NCI-H1930 (cell line): ENCODE data around the gene ATP8A2.

ENCODE experiments used
- DNase-seq, 2 experiments: peaks; one replicate each; lab custom pipeline; 2025; lab: John Stamatoyannopoulos, UW

ATP8A2 gene

DNA sequence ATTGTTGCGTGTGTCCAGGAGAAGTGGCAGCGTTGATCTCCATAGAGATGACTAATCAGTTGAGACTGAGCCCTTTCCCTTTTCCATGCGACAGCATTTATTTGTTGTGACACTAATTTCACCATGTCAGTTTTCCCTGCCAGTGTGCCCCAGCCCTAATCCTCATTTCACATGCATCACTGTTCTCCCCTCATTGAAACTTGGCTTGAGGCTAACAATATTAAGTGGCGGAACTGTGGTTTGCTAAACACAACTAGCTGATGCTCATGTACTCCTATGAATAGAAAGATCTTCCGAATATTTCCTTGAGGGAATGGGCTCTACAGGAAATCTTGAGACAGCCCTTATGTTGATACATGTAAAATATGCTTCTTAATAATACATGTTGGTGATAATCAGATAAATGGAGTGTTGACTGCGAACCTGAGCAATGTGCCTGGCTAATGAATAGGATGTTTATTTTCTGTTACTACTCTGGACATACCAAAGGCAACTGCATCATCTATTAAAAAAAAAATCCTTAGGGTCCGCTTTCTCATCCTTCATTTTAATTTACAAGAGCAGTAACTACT lies 258.6 kb downstream of the ATP8A2 start:
- no peak for DNase-seq

DNA sequence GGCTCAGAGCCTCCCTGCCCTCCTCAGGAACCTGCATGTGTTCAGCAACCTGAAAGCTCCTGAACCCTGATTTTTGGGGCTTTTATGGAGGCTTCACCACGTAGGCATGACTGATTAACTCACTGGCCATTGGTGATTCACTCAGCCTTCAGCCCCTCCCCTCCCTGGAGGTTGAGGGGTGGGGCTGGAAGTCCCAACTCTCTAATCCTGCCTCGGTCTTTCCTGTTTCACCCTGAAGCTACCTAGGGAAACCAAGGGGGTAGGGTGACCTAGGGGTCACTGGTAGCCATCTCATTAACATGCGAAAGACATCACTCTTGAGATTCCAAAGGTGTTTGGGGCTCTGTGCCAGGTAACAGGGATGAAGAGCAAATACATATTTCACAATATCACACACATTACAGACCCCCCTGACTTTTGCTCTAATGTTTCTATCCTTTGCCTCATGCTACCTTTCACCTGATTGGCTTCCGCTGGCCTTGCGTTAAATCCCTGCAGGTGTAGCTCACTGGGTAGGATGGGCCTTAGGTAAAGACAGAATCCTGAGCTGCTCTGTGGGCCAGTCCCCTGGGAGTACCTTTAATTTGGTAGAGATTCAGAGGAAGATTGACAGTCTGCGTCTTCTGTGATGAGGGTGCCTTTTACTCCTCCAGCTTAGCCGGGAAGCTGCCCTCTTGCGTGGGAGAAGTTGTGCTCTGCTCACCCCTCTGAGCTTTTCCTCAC lies 260.6 kb downstream of the ATP8A2 start:
- DNase-seq = no peak

DNA sequence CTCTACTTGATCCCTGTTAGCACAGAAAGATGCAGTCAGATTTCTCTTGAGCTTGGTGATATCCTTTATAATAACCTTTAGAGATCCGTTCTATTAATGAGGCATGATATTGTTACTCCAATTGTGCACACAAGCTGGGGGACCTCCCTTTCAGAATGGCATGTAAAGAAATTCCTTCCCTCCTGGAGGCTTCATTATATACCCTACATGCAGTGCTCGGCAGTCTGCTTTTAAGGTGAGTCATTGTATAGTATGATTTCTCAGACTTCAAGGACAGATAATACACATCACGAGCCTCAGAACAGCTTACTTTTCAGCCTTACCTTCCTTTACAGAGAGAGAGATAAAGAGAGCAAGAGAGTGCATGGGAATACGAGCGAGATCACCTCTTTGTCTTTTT lies 261.3 kb downstream of the ATP8A2 start:
- DNase-seq = no peak

DNA sequence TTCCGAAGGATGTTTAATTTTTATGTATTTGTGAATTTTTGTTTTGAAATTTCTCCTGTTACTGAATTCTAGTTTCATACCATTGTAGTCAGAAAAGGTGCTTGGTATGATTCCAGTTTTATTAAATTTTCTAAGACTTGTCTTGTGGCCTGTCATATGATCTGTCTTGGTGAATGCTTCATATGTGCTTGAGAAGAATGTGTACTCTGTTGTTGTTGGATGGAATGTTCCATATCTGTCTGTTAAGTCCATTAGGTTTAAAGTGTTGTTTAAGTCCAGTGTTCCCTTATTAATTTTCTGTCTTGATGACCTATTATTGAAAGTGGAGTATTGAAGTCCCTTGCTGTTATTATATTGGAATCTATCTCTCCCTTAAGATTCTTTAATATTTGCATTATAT lies 273.9 kb downstream of the ATP8A2 start:
- no peak for DNase-seq

DNA sequence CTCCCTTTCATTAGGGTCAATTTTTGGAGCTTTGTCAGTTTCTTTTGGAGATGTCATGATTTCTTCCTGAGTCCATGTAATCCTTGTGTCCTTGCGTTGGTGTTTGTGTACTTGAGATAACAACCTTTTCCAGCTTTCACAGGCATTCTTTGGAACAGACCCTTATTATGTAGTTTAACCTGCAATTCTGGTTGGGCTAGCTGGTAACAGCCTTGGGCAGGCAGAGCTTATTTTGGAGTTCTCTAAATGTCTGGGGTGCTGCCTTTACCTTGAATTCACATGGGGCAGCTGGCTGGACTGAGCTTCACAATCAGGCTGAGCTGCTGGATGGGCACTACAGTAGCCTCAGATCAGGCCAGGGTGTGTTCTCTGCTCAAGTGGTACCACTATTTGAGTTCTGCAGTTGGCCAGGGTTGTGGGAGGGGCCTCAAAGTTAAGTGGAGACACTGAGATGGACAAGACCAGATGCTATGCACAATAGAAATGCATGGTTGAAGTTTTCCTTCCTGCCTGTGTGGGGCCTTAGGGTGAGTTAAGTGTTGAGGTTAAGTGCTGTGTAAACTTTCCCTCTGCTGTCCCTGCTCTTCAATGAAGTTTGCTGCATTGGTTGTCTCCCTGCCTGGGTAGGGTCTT lies 277.3 kb downstream of the ATP8A2 start:
- no peak for DNase-seq

DNA sequence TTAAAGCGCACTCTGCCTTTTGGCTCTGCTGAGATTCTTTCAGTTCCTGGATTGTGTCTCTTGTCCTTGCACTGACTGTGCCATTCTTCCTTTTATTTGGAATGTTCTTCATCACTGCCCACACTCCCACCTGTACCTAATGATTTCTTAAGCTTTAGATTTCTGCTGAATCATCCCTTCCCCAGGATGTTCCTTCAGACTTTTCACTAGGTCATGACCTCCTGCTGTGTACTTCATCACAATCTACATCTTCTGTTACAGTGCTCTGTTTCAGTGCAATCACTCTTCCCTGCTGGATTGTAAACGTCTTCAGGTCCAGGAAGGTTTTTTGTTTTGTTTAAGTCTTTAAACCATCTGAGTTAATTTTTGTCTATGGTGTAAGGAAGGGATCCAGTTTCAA lies 281.0 kb downstream of the ATP8A2 start:
- no peak for DNase-seq

DNA sequence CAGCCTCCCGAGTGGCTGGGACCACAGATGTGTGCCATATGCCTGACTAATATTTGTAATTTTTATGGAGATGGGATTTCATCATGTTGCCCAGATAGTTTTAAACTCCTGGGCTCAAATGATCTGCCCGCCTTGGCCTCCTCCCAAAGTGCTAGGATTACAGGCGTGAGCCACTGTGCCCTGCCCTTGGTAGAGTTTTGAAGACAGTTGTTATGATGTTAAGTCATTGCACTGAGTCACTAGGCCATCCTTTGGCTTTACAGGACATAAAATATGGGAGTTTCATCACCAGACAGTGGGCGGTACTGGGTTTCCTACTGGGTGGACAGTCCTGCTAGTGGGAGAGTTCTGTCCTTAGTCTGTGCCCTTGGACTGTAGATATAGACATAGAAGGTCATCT lies 282.5 kb downstream of the ATP8A2 start:
- DNase-seq = no peak

DNA sequence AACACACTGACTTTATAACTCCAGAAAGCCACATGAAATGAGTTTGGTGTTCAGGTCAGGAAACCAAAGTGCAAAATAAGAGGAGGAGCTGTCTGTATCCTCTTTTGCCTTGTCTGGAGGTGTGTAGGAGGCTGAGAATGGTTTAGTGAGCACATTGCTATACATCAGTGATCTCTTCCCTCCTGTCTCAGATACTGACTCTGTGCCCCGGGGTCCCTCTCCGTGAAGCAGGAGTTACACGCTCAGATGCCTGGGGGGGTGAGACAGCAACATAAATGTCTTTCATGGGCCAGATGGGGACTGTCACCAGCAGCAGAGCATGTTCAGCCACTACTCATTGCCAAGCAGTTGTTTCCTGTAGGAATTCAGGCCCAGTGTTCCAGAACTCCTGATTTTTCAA lies 285.4 kb downstream of the ATP8A2 start:
- no peak for DNase-seq

DNA sequence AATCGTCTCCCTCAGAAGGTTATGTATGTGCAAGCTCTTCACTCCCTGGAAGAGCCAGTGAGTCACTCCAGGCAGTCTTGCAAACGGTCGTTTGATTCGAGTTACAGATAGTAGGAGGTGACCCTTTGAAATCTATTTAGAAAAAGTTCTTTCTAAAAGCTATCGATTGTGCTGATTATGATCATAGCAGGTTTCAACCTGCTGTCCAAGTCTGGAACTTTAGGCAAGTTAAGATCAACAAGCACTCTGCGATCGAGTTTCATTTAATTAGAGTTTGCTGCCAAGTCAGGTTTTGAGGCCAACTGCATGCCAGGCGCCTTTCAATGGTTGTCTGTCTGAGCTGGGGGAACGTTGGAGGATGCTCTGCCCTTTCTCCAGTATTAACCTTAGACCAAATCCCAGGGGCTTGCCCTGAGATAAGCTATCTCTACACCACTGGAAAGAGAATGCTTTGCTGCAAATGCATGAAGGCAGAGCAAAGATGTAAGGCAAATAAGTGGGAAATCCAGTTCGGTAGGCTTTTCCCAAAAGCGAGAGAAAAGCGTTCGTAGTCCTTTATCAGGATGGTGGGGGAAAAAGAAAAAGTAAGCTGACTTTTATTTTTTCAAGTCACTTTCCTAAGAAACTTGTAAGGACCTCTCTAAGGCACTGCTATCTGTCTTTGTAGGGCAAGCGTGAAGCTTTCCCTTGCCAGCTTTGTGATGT lies 287.5 kb downstream of the ATP8A2 start:
- no peak for DNase-seq

DNA sequence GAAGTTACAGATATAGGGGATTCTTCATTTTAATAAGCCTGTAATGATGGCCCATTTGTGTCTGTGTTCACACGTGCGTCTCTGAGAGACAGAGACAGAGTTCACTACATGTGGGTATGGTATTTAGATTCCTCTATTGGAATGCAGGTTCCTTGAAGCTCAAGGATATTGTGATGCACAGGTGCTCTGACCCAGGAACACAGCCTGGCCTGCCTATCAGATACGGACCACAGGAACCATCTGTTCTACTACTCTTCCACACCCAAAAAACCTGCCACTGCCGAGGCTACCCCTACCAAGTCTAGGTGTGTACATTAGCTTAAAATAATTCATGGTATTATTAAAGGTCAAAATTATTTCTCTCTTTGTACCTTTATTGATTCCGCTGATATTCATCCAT lies 289.2 kb downstream of the ATP8A2 start:
- DNase-seq = no peak

DNA sequence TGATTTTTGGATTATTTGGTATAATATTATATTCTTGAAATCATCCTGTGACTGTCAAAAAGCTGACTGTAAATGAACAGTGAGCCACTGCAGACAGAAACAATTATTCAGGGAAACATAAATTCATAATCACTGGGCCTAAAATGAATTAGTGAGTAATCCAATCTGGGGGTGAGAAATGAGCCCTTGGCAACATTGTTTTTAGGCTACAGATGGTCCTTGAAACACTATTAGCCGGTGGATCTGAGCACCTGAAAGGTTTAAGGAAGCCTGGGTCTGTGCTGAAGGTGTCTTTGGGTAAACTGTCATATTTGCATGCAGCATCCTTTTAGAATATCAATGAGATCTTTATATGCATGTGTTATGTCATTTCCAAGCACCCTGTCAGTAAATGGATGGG lies 290.7 kb downstream of the ATP8A2 start:
- no peak for DNase-seq

DNA sequence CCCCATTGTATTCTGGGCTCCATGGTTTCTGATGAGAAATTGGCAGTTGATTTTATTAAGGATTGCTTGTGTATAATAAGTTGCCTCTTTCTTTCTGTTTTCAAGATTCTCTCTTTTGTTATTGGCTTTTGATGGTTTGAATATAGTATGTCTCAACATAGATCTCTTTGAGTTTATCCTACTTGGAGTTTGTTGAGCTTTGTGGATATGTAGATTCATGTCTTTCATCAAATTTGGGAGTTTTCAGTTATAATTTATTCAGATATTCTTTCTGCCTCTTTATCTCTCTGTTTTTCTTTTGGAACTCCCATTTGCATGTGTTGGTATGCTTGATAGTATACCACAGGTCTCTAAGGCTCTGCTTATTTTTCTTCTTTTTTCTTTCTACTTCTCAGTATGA lies 296.6 kb downstream of the ATP8A2 start:
- DNase-seq = no peak

DNA sequence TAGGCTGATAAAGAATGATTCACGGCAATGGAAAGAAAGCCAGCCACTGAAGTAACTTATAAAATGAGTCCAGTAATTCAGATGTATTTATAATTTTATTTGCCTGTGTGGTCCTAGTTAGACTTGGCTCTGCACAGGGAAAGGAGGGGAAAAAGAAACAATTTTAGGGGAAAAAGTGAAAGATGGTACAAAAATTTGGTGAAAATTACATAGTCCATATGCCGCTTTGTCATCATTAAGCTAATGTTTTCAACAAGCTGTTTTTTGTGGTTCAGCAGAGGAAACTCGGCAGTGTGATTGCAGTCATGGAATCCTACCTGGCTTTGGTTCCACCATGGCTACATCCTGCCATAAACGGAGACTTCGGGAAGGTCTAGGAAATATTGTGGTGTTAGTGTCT lies 301.9 kb downstream of the ATP8A2 start:
- DNase-seq = no peak

DNA sequence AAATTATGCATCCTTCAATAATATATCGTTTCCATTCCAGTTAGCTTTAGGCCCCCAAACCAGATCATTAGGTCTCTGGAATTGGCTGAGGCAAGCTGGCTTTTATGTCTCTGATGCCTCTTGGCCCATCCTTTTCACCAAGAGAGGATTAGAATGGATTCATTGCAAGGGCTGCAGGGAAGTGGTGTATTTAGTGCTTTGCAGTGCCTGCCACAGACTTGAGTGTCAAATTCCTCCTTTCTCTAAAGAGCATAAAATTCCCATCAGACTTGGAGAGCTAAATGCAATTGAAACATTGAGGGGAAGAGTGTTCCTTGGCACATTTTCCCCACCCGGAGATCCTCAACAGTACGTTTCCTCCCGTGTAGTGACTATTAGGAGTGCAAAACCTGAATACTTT lies 302.6 kb downstream of the ATP8A2 start:
- DNase-seq = no peak

DNA sequence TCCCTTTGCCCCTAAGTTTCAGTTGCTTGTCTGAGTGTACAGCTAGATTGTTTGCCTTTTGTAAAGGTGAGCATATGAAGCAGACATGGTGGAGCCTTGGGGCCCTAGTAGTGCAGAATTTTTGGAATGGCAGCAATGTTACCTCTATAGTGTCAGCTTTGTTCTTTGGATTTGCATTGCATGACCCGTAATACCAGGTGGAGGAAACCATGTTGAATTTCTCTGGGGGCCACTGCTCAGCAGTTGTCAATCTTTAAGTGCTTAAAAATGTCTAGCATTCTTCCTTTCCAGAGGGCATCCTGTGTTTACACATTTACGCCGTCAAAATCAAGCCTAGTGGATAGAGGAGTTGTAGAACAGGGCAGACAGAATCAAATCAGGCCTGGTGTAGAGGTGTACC lies 303.3 kb downstream of the ATP8A2 start:
- no peak for DNase-seq

DNA sequence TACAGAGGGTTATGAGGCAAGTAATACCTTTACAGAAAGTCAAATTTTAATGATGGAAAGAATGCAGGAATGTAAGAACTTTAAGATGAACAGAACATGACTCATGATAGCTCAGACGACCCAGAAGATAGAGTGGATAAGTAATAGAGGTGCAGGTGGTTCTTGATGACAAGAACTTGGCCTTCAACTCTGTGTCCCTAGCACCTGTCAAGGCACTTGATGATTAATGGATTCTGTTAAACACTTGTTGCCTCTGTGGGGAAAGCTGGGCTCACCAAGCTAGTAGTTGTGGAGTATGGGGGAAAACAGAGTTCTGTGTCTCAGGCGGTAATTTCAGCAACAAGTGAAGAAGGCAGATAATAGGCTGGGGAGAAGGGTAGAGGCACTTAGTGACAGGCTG lies 306.2 kb downstream of the ATP8A2 start:
- DNase-seq = no peak

DNA sequence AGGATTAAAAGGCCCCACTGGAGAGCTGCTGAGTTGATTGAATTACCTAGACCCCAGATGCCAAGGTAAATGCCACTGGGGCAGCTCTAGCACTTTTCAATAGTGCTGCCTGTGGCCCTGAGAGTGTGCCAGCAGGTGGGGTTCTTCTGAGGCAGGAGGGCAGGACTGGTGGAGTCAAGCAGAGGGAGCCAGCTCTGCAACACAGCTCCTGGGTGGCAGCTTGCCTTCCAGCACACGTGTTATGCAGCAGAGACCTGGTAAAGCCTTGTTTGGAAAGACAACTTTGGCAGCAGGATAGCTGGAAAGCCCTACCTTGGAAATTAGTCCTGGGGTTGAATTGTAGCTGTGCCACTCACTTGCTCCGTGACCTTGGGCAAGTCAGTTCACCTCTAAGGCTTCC lies 306.6 kb downstream of the ATP8A2 start:
- no peak for DNase-seq

DNA sequence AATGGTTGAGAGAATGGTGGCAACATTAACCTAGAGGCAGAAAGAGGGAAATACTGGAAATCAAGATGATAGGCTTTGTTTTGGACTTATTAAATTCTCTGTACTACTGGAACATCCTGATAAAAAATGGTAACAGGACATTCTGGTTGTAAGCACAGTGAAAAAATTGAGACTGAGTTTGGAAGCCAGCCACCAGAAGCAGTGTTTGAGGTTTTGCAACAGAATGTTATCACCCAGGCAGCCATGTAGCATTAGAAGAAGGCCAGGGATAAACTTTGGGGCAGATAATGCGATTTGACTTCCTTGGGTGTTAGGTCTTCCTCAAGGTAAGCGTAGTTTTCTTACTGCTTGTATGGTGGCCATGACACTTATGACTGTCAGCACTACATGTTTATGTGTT lies 307.4 kb downstream of the ATP8A2 start:
- DNase-seq = no peak

DNA sequence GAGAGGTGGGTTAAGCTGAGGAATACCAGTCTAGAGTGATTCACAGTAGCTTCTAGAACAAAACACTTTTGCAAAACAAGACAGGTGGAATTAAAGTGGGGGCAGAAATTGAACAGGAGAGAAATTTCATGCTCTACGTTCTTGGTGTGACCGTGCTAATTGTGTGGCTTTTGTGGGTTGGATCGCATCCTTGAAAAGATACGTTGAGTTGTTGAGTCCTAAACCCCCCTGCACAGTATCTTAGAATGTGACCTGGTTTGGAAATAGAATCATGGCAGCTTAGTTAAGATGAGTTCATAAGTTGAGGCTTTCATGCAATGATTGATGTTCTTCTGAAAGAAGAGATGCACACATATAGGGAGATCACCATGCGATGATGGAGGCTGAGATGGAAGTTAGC lies 308.2 kb downstream of the ATP8A2 start:
- no peak for DNase-seq

DNA sequence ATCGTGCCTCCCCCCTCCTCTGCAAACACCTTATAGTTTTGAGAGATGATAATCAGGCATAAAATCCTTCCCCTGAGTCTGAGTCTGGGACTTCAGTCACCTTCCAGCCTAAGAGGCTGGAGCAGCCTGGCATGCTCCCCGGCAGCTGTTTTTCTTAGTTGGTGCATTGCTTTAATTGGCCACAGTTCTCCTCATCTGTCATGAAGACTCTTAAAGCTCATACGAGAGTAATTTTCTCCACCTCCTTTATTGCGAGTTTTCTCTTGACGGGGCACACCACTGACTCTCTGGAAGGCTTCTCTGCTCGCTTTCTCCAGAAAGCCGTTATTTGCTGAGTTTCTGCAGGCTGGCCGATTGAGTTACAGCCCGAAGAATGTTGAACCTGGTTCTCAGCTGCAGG lies 310.5 kb downstream of the ATP8A2 start:
- DNase-seq = no peak

DNA sequence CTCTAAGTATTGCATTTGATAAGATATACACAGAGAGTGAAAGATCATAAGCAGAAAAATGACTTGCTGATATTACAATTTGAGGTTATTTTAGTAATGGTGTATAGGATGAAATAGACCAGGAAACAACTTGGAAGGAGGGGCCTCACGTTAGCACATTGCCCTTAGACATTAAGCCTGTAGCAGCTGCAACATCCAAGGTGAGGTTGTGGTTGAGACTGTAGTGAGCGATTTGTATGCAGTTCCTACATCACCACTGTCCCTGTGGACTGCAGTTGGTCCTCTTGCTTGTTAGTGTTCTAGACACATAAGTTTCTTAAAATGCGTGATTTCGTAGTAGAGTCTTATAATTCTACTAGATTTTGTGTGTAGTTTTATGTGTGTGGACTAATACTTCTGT lies 311.3 kb downstream of the ATP8A2 start:
- no peak for DNase-seq

DNA sequence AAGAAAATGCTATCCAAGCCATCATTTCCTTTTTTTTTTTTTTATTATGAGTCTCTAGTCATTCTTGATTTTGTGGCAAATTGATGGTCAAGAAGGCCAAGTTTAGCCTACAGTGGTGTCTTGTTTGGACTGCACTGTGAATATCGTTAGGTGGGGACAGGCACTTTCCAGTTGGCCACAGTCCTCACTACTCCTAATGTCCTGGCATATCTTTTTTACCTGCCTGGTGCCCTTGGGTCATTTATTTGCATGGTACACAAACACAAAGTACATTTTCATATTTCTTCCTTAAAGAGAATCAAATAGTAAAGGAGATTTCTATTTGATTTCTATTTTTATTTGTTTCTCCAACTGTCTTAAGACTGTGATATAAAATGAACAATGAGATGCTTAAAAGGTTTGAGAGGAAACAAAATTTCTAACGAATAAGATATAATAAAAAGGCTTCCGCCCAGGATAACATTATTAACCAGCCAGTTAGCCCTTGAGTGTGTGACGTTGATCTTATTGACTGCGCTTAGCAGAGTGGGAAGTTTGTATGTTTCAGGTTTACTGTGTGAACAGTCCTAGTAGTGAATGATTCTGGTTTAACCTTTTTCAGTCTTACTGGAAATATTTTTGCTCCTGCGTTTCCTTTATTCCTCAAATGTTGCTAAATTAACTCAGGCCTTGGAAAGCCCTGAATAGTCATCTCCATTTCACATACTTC lies 312.0 kb downstream of the ATP8A2 start:
- no peak for DNase-seq

DNA sequence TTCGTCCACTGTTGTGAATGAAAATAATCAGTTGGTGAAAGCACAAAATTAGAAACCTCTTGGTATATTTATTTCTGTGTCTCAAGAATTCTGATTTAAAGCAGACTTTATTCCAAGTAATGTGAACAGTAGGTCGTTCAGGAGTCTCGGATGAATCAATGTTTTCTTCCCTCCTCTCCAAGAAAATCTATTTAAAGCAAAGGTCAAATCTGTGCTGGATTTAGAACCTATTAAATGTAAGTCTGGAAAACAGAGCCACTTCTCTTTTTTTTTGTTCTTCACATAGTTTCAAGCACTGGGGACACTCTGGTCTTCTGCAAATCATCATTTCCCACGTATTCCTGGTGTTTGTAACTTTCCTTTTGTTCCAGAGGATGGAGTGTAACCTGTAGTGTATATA lies 312.7 kb downstream of the ATP8A2 start:
- DNase-seq = no peak
